Measurements from ENCODE around the gene MDFI. TPM values are rescaled to one million over a fixed set of nuclear protein-coding genes. Genes with fewer than 3 reads are reported as not detected.

MDFI gene
- total RNA-seq, 4 donors from 2014 or later, result 0.26 to 1.1 TPM; not detected in 2

GRCh38 chr6:41689171-41690008 lies 51.1 kb downstream of the MDFI start:
- peak; percentile 65 to 89 for DNase-seq
- intact Hi-C loops (cut with DNase I; ENCODE audit: low total_unique reads), result no loop called here
- H3K36me3 ChIP-seq, result peaks cover 0 to 59% of the 10 kb centered on the region in 2 donors

DNA sequence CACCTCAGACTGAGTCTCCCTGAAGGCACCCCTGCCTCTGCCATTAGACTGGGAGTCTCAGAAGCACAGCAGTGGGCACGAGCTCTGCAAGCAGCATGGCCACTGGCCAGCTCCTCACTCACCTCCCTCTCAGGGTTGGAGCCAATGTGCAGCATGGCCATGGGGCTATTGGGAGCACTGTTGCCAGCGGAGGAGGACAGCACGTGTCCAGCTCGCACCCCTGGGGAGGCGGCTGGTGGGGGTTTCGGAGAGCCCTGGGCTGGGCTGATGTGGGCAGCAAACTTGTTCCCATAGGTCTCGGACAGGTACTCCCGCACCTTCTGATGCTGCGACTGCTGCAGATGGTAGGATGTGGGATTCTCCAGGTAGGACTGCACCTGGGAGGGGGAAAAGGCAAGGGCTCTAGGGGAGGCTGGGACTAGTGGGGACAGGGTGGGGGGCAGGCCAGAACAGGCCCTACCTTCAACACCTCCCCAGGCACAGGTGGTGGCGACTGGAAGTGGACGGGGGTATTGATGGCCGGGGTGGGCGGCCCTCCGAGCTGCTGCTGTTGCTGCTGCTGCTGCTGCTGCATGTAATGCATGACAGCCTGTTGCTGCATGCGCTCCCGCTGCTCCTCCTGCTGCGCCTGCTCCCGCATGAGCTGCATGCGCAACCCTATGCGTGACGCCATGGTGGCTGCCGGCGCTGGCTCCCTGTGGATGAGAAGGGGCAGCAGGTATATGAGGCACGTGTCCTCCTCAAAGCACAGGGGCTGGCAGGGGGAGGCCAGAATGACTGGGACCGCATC lies 52.5 kb downstream of the MDFI start:
- ATAC-seq, result no peak
- Histone ChIP-seq H3K9me3 (no peaks in the 10 kb centered on the region), H3K4me3 (no peak overlapping the region), H3K36me3 (peaks cover 0 to 46% of the 10 kb centered on the region in 2 donors), H3K27ac (peak overlapping the region; percentile 69 to 78 (median 72)), H3K27me3 (no peaks in the 10 kb centered on the region), H3K4me1 (peaks cover 44 to 46% of the 10 kb centered on the region in 2 donors)
- no peak for DNase-seq
- TF ChIP-seq, protein P1, sequence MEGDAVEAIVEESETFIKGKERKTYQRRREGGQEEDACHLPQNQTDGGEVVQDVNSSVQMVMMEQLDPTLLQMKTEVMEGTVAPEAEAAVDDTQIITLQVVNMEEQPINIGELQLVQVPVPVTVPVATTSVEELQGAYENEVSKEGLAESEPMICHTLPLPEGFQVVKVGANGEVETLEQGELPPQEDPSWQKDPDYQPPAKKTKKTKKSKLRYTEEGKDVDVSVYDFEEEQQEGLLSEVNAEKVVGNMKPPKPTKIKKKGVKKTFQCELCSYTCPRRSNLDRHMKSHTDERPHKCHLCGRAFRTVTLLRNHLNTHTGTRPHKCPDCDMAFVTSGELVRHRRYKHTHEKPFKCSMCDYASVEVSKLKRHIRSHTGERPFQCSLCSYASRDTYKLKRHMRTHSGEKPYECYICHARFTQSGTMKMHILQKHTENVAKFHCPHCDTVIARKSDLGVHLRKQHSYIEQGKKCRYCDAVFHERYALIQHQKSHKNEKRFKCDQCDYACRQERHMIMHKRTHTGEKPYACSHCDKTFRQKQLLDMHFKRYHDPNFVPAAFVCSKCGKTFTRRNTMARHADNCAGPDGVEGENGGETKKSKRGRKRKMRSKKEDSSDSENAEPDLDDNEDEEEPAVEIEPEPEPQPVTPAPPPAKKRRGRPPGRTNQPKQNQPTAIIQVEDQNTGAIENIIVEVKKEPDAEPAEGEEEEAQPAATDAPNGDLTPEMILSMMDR (IDR thresholded peaks at IDR 0.05 in 4 of 5, conservative IDR thresholded peaks at IDR 0.05 in 1 of 5), result no peak
- TF ChIP-seq POLR2A (IDR thresholded peaks at IDR 0.05), result no peak
- intact Hi-C loops (cut with DNase I; ENCODE audit: low total_unique reads), result no loop called here
- in situ Hi-C loops (cut with MboI; ENCODE audit: low sequenced_read_pairs in 4 of 4), result no loop called here

More at GRCh38 chr6:41689171-41690008, 51.1 kb downstream of the MDFI start:
- ATAC-seq, result peak; percentile 68 to 86
- no peaks in the 10 kb centered on the region for H3K9me3 ChIP-seq
- H3K4me1 ChIP-seq, result peaks cover 31 to 32% of the 10 kb centered on the region in 2 donors
- H3K27ac ChIP-seq, result peak overlapping the region; percentile 69 to 78 (median 72)
- no peaks in the 10 kb centered on the region for H3K27me3 ChIP-seq
- in situ Hi-C loops (cut with MboI; ENCODE audit: low sequenced_read_pairs in 4 of 4), result no loop called here
- no peak for TF ChIP-seq POLR2A (IDR thresholded peaks at IDR 0.05)
- TF ChIP-seq, protein P1 (IDR thresholded peaks at IDR 0.05 in 4 of 5, conservative IDR thresholded peaks at IDR 0.05 in 1 of 5), result no peak
- no peak overlapping the region for H3K4me3 ChIP-seq

DNA sequence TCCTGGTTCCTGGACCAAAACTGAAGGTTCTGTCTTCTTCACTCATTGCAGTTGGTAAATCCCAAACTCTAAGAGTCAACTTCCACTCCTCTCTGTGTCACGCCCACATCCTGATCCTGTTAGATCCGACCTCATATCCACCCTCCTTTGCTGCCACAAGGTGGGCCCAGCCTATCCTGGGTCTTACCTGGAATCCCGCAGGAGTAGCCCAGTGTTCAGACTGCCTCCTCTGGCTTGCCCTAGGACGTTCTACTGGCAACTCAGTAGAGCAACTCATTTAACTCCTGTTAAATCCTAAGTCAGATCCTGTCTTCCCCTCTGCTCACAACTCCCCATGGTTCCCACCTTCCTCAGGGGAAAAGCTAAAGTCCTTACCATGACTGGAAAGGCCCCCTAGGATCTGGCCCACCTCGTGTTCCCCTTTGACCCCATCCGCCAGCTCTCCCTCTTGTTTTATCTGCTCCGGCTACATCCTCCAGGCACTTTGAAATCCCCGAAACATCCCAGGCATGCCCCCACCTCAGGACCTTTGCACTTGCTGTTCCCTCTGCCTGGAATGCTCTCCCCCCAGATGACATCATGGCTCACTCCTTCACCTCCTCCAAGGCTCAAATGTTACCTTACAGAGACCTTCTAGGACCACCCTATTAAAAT lies 53.3 kb downstream of the MDFI start:
- intact Hi-C loops (cut with DNase I; ENCODE audit: low total_unique reads) (no loop called here), in situ Hi-C loops (cut with MboI; ENCODE audit: low sequenced_read_pairs in 4 of 4) (no loop called here)
- no peak overlapping the region for H3K27ac ChIP-seq
- TF ChIP-seq, protein P1 (IDR thresholded peaks at IDR 0.05 in 4 of 5, conservative IDR thresholded peaks at IDR 0.05 in 1 of 5), result no peak
- TF ChIP-seq POLR2A (IDR thresholded peaks at IDR 0.05), result no peak
- H3K4me3 ChIP-seq, result no peak overlapping the region
- no peak for ATAC-seq
- peaks cover 0 to 39% of the 10 kb centered on the region in 2 donors for H3K36me3 ChIP-seq
- DNase-seq, result no peak
- no peaks in the 10 kb centered on the region for H3K27me3 ChIP-seq
- H3K9me3 ChIP-seq, result no peaks in the 10 kb centered on the region
- H3K4me1 ChIP-seq, result peaks cover 52 to 54% of the 10 kb centered on the region in 2 donors

DNA sequence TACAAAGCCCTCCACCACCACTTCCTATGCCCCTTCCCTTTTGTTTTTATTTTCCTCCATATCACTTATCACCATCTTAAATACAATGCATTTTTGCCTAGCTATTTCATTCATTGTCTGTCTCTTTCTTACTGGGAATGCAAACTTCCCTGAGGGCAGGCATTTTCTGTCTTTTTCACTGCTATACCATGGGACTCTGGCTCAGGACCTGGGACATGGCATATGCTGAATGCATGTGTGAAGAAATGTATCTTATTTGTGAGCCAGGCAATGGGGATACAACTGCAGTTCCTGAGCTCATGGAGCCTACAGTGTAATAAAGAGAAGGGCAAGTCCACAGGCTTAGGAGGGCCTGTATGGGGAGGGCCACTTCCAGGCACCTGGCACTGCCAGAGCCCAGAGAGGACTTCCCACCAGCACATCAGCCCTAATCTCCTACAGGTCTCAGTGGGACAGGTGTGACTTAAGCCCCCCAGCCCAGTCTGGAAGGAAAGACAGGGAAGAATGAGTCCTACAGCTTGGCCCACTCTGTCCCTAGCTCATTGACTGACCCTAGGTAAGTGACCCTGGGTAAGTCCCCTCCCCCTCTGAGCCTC lies 53.9 kb downstream of the MDFI start:
- TF ChIP-seq, protein P1 (IDR thresholded peaks at IDR 0.05 in 4 of 5, conservative IDR thresholded peaks at IDR 0.05 in 1 of 5), result no peak
- intact Hi-C loops (cut with DNase I; ENCODE audit: low total_unique reads) (no loop called here), in situ Hi-C loops (cut with MboI; ENCODE audit: low sequenced_read_pairs in 4 of 4) (no loop called here)
- Histone ChIP-seq H3K27ac (no peak overlapping the region), H3K27me3 (no peaks in the 10 kb centered on the region), H3K36me3 (peaks cover 0 to 33% of the 10 kb centered on the region in 2 donors), H3K4me1 (peaks cover 58% of the 10 kb centered on the region in 2 donors), H3K9me3 (no peaks in the 10 kb centered on the region), H3K4me3 (no peak overlapping the region)
- ATAC-seq, result no peak
- DNase-seq, result peak in 1 of 2 donors; percentile 8
